ENCODE results near the gene NGEF. TPM values are rescaled to one million over a fixed set of nuclear protein-coding genes. Genes with fewer than 3 reads are reported as not detected.

The NGEF gene
- total RNA-seq, 2 experiments from 2014 or later: not detected

GRCh38 chr2:232927032-232927792 lies 85.8 kb downstream of the NGEF start:
- TF ChIP-seq CTCF (IDR thresholded peaks at IDR 0.05): no peak
- Histone ChIP-seq H3K4me1 (ENCODE audit: insufficient read depth, low read length) (peaks cover 16% of the 10 kb centered on the region), H3K27ac (ENCODE audit: low read depth in 1 of 2, low read length in 2 of 2) (no peak overlapping the region), H3K9me3 (ENCODE audit: control insufficient read depth in 1 of 2, insufficient read depth in 1 of 2, low read length in 2 of 2) (peaks cover 5 to 12% of the 10 kb centered on the region in 2 experiments), H3K36me3 (ENCODE audit: insufficient read depth, low read length) (no peaks in the 10 kb centered on the region), H3K27me3 (ENCODE audit: control insufficient read depth in 1 of 2, insufficient read depth in 2 of 2, low read length in 2 of 2) (peaks cover 34 to 62% of the 10 kb centered on the region in 2 experiments), H3K4me3 (ENCODE audit: low read length) (no peak overlapping the region)
- ATAC-seq (ENCODE audit: poor library complexity): no peak
- Mint-ChIP-seq H3K4me1 (ENCODE audit: low read depth) (peaks cover 10% of the 10 kb centered on the region), H3K36me3 (ENCODE audit: low read depth) (no peaks in the 10 kb centered on the region), H3K27ac (no peak overlapping the region), H3K27me3 (peaks cover 76% of the 10 kb centered on the region), H3K9me3 (no peaks in the 10 kb centered on the region), H3K4me3 (peak overlapping the region; percentile 75)
- ChIA-PET POLR2A (no interaction called here), CTCF (no interaction called here)
- no peak for DNase-seq
- intact Hi-C loops (cut with DNase I, micrococcal nuclease): no loop called here

DNA sequence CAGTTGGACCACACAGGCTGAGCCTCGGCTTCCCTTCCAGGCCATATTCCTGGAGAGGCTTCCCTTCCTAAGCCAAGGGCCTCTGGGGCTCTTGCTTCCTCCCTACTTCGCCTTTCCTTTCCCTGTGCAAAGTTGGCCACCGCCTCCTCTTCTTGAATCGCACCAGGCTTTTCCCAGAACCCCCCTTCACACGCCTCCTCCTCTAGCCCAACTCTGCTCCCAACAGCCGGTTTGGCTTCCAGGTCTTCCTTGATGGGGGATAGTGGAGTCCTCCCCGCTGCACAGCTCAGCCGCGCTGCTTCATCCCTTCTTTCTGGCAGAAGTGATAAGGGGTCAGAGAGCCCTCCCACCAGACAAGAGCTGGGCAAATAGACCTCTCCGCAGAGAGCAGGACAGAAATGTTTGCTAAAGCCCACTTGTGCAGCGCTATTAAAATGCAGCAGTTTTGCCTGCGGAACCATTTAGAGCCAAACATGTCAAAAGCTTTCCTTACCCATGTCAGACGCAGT lies 86.6 kb downstream of the NGEF start:
- H3K36me3 ChIP-seq (ENCODE audit: insufficient read depth, low read length): no peaks in the 10 kb centered on the region
- H3K27me3 Mint-ChIP-seq: peaks cover 78% of the 10 kb centered on the region
- no peak for TF ChIP-seq CTCF (IDR thresholded peaks at IDR 0.05)
- peak overlapping the region; percentile 75 for H3K4me3 Mint-ChIP-seq
- DNase-seq: no peak
- no peak overlapping the region for H3K27ac ChIP-seq (ENCODE audit: low read depth in 1 of 2, low read length in 2 of 2)
- ChIA-PET CTCF (no interaction called here), POLR2A (no interaction called here)
- peaks cover 16% of the 10 kb centered on the region for H3K4me1 ChIP-seq (ENCODE audit: insufficient read depth, low read length)
- peaks cover 37 to 64% of the 10 kb centered on the region in 2 experiments for H3K27me3 ChIP-seq (ENCODE audit: control insufficient read depth in 1 of 2, insufficient read depth in 2 of 2, low read length in 2 of 2)
- intact Hi-C loops (cut with DNase I, micrococcal nuclease): no loop called here
- no peaks in the 10 kb centered on the region for H3K9me3 Mint-ChIP-seq
- peaks cover 10% of the 10 kb centered on the region for H3K4me1 Mint-ChIP-seq (ENCODE audit: low read depth)
- no peak overlapping the region for H3K4me3 ChIP-seq (ENCODE audit: low read length)
- no peaks in the 10 kb centered on the region for H3K36me3 Mint-ChIP-seq (ENCODE audit: low read depth)
- no peak for ATAC-seq (ENCODE audit: poor library complexity)
- H3K27ac Mint-ChIP-seq: no peak overlapping the region
- H3K9me3 ChIP-seq (ENCODE audit: control insufficient read depth in 1 of 2, insufficient read depth in 1 of 2, low read length in 2 of 2): peaks cover 5 to 12% of the 10 kb centered on the region in 2 experiments

DNA sequence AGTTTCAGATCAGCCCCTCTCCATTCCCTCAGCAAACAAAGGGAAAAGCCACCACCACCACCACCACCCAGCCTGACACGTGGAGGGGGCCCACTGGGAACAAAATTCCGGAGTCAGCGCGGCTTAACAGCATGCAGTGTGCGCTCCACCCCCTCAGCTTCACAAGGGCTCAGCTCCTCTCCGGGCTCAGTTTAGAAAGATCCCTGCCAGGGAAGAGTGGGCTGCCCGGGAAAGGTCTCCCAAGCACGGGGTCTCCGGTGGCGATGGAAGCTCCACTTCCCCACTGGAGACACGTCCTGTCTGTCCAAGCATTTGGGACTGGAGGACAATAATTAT lies 87.3 kb downstream of the NGEF start:
- Histone ChIP-seq H3K27ac (ENCODE audit: low read depth in 1 of 2, low read length in 2 of 2) (no peak overlapping the region), H3K4me3 (ENCODE audit: low read length) (no peak overlapping the region), H3K27me3 (ENCODE audit: control insufficient read depth in 1 of 2, insufficient read depth in 2 of 2, low read length in 2 of 2) (peaks cover 37 to 64% of the 10 kb centered on the region in 2 experiments), H3K36me3 (ENCODE audit: insufficient read depth, low read length) (no peaks in the 10 kb centered on the region), H3K4me1 (ENCODE audit: insufficient read depth, low read length) (peaks cover 16% of the 10 kb centered on the region), H3K9me3 (ENCODE audit: control insufficient read depth in 1 of 2, insufficient read depth in 1 of 2, low read length in 2 of 2) (peaks cover 5 to 12% of the 10 kb centered on the region in 2 experiments)
- H3K9me3 Mint-ChIP-seq: no peaks in the 10 kb centered on the region
- peaks cover 78% of the 10 kb centered on the region for H3K27me3 Mint-ChIP-seq
- intact Hi-C loops (cut with DNase I, micrococcal nuclease): no loop called here
- H3K27ac Mint-ChIP-seq: no peak overlapping the region
- peaks cover 10% of the 10 kb centered on the region for H3K4me1 Mint-ChIP-seq (ENCODE audit: low read depth)
- POLR2A ChIA-PET: no interaction called here
- CTCF ChIA-PET: no interaction called here
- no peak for DNase-seq
- ATAC-seq (ENCODE audit: poor library complexity): no peak
- H3K4me3 Mint-ChIP-seq: no peak overlapping the region
- no peaks in the 10 kb centered on the region for H3K36me3 Mint-ChIP-seq (ENCODE audit: low read depth)
- no peak for TF ChIP-seq CTCF (IDR thresholded peaks at IDR 0.05)

Data from CD4-positive, alpha-beta T cell (primary cell).